NT2/D1 (cell line): ENCODE data around the gene TOMM70.

Experiments used
- SUZ12 ChIP-seq: IDR thresholded peaks from 2 replicates; pipeline ENCODE4 v1.6.1; 2011; ENCODE audit not compliant: insufficient read length, insufficient read depth; ENCODE audit errors: extremely low read depth
- YY1 ChIP-seq: IDR thresholded peaks from 2 replicates; pipeline ENCODE4 v1.6.1; 2011; ENCODE audit not compliant: insufficient read length, insufficient read depth
- ZNF274 ChIP-seq: IDR thresholded peaks from 2 replicates; pipeline ENCODE4 v1.6.1; 2011; ENCODE audit warnings: mild to moderate bottlenecking, low read depth, low read length

DNA sequence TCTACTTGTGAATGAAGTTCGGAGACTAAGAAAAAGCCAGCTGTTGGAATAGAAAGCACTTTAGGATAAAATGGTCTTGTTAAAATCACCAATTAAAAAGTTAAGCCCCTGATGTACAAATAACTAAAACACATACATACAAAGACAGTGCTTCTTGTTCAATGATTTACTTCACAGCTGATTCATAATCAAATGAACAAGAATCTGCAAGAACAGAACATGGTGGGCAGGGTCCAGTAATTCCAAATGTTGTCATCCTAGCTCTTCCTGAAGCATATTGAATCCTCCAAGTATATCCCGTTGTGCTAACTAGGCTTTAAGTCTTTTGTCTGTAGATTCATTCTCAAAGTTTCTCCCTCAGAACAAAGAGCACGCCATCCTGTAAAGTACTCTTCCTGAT is 41.9 kb downstream of the TOMM70 start:
- TF ChIP-seq YY1, result no peak
- no peak for TF ChIP-seq ZNF274
- TF ChIP-seq SUZ12, result no peak
